ENCODE data around the gene TSPEAR.

TSPEAR gene

GRCh38 chr21:44739316-44739715 lies 27.9 kb upstream of the TSPEAR start:
- no peak for DNase-seq

- no peak for DNase-seq
Observed at GRCh38 chr21:44738621-44739020, 27.2 kb upstream of the TSPEAR start.

GRCh38 chr21:44737706-44738354 lies 26.5 kb upstream of the TSPEAR start:
- no peak for DNase-seq

- DNase-seq: no peak
Observed at GRCh38 chr21:44736291-44737004, 25.1 kb upstream of the TSPEAR start.

- no peak for DNase-seq
Observed at GRCh38 chr21:44735821-44736220, 24.4 kb upstream of the TSPEAR start.

- no peak for DNase-seq
Observed at GRCh38 chr21:44734841-44735240, 23.5 kb upstream of the TSPEAR start.

GRCh38 chr21:44734026-44734745 lies 22.8 kb upstream of the TSPEAR start:
- DNase-seq: no peak

GRCh38 chr21:44732956-44733355 lies 21.6 kb upstream of the TSPEAR start:
- no peak for DNase-seq

GRCh38 chr21:44732263-44732662 lies 20.9 kb upstream of the TSPEAR start:
- no peak for DNase-seq

- no peak for DNase-seq
Observed at GRCh38 chr21:44730951-44731579, 19.7 kb upstream of the TSPEAR start.

GRCh38 chr21:44730028-44730395 lies 18.6 kb upstream of the TSPEAR start:
- no peak for DNase-seq

GRCh38 chr21:44729336-44730027 lies 18.1 kb upstream of the TSPEAR start:
- no peak for DNase-seq

GRCh38 chr21:44728716-44729115 lies 17.3 kb upstream of the TSPEAR start:
- DNase-seq: no peak

GRCh38 chr21:44727757-44728156 lies 16.4 kb upstream of the TSPEAR start:
- no peak for DNase-seq

- DNase-seq: no peak
Observed at GRCh38 chr21:44727321-44727720, 15.9 kb upstream of the TSPEAR start.

- no peak for DNase-seq
Observed at GRCh38 chr21:44726826-44727225, 15.5 kb upstream of the TSPEAR start.

- no peak for DNase-seq
Observed at GRCh38 chr21:44724926-44725325, 13.6 kb upstream of the TSPEAR start.

GRCh38 chr21:44724196-44724595 lies 12.8 kb upstream of the TSPEAR start:
- DNase-seq: no peak

GRCh38 chr21:44723177-44724131 lies 12.1 kb upstream of the TSPEAR start:
- no peak for DNase-seq

GRCh38 chr21:44722731-44723130 lies 11.4 kb upstream of the TSPEAR start:
- DNase-seq: no peak

GRCh38 chr21:44720170-44720569 lies 8.8 kb upstream of the TSPEAR start:
- DNase-seq: no peak

- DNase-seq: no peak
Observed at GRCh38 chr21:44718571-44718970, 7.2 kb upstream of the TSPEAR start.

All from T1000 (cell line).